Right lung (tissue), 5 donors: Measurements from ENCODE around the gene STAC3. TPM values are rescaled to one million over a fixed set of nuclear protein-coding genes. Genes with fewer than 3 reads are reported as not detected.
A peak's percentile ranks its signal among the peaks of the same experiment; 100 is the strongest.

ENCODE experiments used
- DNase-seq, 2 donors: peaks; one replicate each; pipeline ENCODE4 v3.0.0-alpha.2; 2013
- polyA plus RNA-seq, 5 donors: library from polyadenylated mRNA; unstranded; fragments of 120-200 nt; gene quantifications; one replicate each; pipeline versions ENCODE4 v1.2.1 to v1.2.3, GENCODE V29; 2013; ENCODE audit warnings: inconsistent platforms in 1 of 5, low replicate concordance in 1 of 5; ENCODE audit not compliant: insufficient read length in 5 of 5, insufficient read depth in 1 of 5

The STAC3 gene
- polyA plus RNA-seq, 5 donors = 2.9 to 20.8 (median 4.3) TPM

DNA sequence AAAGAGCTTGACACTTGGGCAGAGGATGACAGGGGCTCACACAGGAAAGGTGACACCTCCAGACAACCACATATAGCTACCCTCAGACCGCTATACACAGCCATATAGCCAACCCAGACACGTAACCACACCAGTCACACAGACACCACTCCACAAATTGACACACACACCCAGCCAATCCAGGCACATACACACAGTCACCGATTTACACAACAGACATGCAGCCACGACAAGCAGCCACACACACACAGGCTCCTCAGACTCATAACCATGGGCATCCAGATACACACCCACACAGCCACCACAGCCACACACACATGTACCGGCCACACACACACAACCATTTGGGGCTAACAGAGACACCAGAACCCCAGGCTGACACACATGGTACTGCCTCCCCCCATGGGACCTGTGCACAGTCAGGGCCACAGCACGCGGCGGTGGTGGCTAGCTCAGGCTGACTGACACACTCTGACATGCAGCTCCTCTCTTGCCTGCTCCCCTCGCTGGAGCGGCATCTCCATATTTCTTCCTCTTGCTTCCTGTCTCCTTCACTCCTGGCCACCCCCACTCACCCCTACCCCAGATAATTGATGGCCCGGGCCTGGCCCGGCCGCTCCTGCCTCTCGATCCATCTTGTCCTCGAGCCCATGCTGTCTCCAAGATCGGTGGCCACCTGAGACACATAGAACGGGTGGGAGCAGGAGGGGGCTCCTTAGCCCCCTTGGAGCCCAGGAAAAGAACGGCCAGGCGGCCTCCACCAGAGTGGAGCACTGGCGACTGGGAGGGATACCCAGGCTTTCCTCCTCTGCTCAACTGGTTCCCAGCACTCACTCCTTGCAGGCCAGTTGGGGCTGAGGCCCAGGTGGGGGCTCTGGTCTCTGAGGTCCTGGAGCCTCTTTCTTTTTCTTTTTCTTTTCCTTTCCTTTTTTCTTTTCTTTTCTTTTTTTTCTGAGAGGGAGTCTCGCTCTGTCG is 27.5 kb downstream of the STAC3 start:
- DNase-seq = no peak

DNA sequence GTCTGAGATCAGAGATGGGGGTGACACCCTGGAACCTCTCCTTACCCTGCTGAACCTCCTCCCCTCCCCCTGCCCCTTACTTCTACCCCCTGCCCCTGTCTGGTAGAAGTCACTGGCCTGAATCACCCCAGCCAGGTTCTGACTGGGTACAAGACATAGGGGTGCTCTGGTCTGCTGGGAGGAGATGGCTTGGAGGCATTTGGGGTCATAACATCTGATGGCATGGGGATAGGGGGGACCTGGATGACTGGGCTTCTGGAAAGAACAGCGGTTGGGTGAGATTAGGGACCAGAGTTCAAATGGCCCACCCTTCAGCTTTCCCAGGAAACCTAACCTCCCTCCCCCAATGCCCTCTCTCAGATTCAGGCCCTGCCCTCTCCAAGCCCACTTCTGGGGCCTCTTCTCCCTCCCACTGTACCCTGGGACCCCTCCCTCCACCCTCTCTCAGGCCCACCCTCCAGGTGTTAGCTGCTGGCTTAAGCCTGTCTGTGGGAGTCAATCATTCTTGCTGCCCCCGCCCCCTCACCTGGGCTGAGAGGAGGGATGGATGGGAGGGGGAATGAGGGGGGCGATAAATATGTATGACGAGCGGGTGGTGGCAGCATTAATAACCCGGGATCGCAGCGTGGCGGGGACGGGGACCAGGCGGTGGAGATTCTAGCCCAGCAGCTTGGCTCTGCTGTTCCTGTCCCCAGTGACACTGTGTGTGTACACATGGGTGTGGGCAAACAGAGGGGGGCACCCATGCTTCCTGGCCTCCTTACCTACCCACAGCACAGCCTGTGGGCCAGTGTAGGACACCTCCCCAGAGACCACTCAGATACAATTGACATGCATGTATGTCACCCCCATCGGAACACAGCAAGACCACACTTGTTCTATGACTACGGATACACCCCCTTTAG is 28.4 kb downstream of the STAC3 start:
- DNase-seq = no peak

DNA sequence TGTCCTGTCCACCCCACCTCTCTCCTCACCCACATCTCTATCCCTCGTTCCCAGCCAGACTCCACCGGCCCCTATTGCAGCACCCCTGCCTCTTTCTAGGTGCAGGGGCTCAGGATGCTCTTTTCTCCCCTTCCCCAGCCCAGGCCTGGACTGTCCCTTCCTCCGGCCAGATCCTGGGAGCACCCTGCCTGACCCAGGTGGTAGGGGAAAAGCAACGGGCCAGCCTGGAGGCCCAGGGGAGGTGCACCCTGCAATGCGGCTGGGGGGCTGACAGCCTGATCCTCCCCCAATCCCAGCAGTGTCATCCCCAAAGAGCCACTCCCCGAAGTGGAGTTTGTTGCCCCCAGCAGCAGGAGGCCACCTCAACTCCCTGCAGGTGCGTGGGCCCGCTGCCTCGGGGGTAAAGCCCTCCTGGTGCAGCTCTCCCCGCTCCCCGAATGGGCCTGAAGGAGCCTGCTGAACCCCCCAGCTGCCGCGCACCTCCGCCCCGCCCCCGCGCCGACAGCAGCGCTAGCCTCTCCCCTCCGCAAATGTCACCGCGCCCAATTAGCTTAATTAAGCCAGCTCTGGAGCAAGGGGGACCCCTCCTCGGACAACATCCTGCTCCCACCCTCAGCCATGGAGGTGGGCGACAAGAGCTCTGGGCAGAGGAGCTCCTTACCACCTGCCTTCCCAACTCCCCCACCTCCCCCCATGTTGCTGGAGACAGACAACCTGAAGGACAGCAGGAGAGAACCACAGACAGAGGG is 29.6 kb downstream of the STAC3 start:
- DNase-seq = no peak

- no peak for DNase-seq
Observed at GRCh38 chr12:57220770-57221168, 30.2 kb downstream of the STAC3 start.

- no peak for DNase-seq
Observed at GRCh38 chr12:57219993-57220754, 30.8 kb downstream of the STAC3 start.

- DNase-seq = no peak
Observed at GRCh38 chr12:57219205-57219992, 31.6 kb downstream of the STAC3 start.

DNA sequence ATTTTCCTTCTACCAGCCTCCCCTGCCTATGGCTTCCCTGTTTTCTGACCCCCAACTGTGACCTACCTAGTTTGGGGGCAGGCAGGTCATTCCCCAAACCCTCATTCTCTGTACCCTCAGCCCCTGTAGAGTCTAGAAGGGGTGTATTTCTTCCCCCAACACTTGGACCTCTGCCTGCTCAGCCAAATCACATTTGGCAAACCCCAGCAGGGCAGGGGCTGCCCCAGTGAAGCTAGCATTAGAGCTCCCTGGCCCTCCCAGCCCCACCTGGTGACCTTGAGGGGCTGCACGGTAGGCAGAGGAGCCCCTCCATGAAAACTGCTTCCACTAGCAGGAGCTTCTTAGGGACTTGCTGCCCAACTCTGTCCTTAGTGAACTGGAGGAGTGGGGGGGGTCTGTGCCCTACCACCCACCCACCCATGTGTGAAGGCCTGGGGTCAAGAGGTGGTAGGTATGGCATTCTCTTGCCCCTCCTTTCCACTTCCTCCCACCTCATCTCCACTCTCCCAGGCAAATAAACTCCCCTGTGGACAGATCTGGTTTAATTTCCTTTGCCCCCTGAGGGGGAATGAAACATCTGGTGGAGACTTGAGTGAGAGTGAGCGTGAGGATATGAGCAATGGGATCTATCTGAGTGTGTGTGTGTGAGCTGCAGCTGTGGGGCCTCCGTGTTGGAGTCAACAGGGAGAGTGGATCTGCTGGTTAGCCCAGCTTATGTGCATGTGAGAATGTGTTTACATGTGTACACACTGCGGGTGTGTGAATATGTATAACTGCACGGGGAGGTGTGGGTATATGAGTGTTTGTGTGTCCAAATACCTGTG is 32.7 kb downstream of the STAC3 start:
- no peak for DNase-seq

DNA sequence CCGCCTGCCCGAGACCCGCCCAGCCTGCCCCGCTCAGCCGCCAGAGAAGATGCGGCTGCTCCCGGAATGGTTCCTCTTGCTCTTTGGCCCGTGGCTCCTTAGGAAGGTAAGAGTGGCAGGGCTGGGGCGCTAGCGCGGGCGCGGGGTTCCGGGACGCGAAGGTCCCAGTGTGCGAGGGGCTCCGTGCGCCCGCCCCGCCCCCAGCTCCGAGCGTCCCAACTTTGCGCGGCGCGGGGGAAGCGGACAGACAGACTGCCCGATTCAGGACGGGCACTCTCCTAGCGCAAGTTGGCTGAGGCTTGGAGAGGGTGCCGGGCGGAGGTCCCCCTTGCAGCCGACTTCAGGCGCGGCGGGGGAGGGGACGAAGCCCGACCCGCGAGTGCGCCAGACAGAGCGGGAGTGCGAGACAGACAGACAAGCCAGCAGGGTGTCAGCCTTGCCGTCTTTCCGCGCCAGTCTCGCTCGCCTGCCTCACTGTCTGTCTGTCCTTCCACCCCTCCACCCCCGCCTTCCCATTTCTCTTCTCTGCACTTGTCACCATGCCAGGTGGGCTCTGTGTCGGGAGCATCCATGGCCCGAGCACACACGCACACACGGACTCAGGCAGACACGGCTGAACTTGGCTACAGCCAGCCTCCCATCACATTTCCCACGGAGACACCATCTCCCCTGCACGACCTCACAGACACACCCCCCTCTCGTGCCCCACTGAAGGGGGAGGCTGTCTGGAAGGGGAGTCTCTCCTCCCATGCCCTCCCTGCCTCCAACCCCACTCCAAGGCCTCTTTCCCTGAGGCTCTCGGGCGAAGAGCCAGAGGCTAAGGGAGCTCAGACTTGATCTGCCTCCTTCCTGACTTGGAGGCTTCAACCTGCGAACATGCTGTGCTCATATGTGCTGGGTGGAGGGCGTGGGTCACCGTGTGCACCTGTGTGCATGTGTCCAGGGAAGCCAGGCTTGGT is 33.8 kb downstream of the STAC3 start:
- no peak for DNase-seq

GRCh38 chr12:57216014-57216911 is 34.7 kb downstream of the STAC3 start, which contains the start of gene NXPH4:
Gene NXPH4 (plus strand): TSS chr12:57216794. CDS start chr12:57216970, 176 bp downstream.
- no peak for DNase-seq

DNA sequence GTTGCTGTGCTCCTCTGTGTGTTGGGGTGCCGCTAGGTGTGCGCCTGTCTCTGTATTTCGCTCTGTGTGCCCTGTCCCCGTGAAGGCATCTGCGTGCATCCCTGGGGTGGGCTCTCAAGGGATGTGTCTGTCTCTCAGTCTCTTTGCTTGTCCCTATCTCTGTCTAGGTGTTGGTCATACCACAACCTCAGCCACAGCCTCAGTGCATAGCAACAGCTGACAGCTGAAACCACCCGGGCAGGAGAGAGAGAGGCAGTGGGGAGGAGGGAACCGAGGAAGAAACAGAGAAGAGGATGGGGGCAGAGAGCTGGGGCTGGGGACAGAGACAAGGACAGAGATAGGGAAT is 35.3 kb downstream of the STAC3 start:
- no peak for DNase-seq

- no peak for DNase-seq
Observed at GRCh38 chr12:57215065-57215464, 35.9 kb downstream of the STAC3 start.

GRCh38 chr12:57214398-57214781 is 36.6 kb downstream of the STAC3 start:
- DNase-seq = no peak

- no peak for DNase-seq
Observed at GRCh38 chr12:57213763-57214397, 37.1 kb downstream of the STAC3 start.

GRCh38 chr12:57213058-57213715 is 37.8 kb downstream of the STAC3 start:
- peak; percentile 78 to 81 for DNase-seq

DNA sequence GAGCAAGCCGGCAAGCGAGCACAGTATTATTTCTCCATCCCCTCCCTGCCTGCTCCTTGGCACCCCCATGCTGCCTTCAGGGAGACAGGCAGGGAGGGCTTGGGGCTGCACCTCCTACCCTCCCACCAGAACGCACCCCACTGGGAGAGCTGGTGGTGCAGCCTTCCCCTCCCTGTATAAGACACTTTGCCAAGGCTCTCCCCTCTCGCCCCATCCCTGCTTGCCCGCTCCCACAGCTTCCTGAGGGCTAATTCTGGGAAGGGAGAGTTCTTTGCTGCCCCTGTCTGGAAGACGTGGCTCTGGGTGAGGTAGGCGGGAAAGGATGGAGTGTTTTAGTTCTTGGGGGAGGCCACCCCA is 38.3 kb downstream of the STAC3 start:
- DNase-seq = no peak
